GM18909 (cell line): Measurements from ENCODE around the gene CIDEA.

Source experiments
- ATAC-seq: cut with Tn5 transposase; IDR thresholded peaks from one replicate; pipeline ENCODE4 v1.9.1; 2021; ENCODE audit warnings: mild to moderate bottlenecking; ENCODE audit not compliant: unreplicated experiment, poor library complexity

CIDEA gene

GRCh38 chr18:12295389-12296086 is 41.4 kb downstream of the CIDEA start:
- no peak for ATAC-seq

GRCh38 chr18:12296087-12296403 is 41.9 kb downstream of the CIDEA start:
- no peak for ATAC-seq

GRCh38 chr18:12296457-12296856 is 42.3 kb downstream of the CIDEA start:
- no peak for ATAC-seq

- no peak for ATAC-seq
Measured at GRCh38 chr18:12299862-12300261, 45.7 kb downstream of the CIDEA start.

- ATAC-seq, result no peak
Measured at GRCh38 chr18:12301263-12302005, 47.3 kb downstream of the CIDEA start.

GRCh38 chr18:12302391-12303147 is 48.4 kb downstream of the CIDEA start:
- no peak for ATAC-seq

GRCh38 chr18:12304351-12305210 is 50.4 kb downstream of the CIDEA start:
- ATAC-seq, result no peak

GRCh38 chr18:12305211-12305610 is 51.0 kb downstream of the CIDEA start:
- no peak for ATAC-seq

GRCh38 chr18:12305930-12306629 is 51.9 kb downstream of the CIDEA start:
- no peak for ATAC-seq

- ATAC-seq, result peak; percentile 13
Measured at GRCh38 chr18:12306752-12307700, 52.9 kb downstream of the CIDEA start.

- ATAC-seq, result peak; percentile 71
Measured at GRCh38 chr18:12307701-12308385, 53.7 kb downstream of the CIDEA start, which contains the start of gene TUBB6. TUBB6 (plus strand) TSS chr18:12308241; CDS start chr18:12308293, 52 bp downstream.

GRCh38 chr18:12308386-12309100 is 54.4 kb downstream of the CIDEA start:
- peak; percentile 73 for ATAC-seq

- no peak for ATAC-seq
Measured at GRCh38 chr18:12309683-12310198, 55.6 kb downstream of the CIDEA start.

GRCh38 chr18:12310762-12311161 is 56.6 kb downstream of the CIDEA start:
- ATAC-seq, result no peak

GRCh38 chr18:12312976-12313375 is 58.8 kb downstream of the CIDEA start:
- ATAC-seq, result no peak

GRCh38 chr18:12313530-12314245 is 59.5 kb downstream of the CIDEA start:
- no peak for ATAC-seq
